GM19467 (cell line): ENCODE measurements around the gene PRR33.

ENCODE experiments used
- ATAC-seq: cut with Tn5 transposase; IDR thresholded peaks from one replicate; pipeline ENCODE4 v1.9.1; 2021; ENCODE audit warnings: mild to moderate bottlenecking, moderate library complexity; ENCODE audit not compliant: unreplicated experiment

The PRR33 gene

GRCh38 chr11:1928470-1928890 lies 36.8 kb upstream of the PRR33 start:
- ATAC-seq, result no peak

GRCh38 chr11:1927848-1928469 lies 36.3 kb upstream of the PRR33 start:
- no peak for ATAC-seq

- ATAC-seq, result no peak
These were observed 35.5 kb upstream of the PRR33 start for GRCh38 chr11:1927026-1927847.

- no peak for ATAC-seq
These were observed 34.7 kb upstream of the PRR33 start for GRCh38 chr11:1926156-1927025.

GRCh38 chr11:1925373-1926155 lies 33.9 kb upstream of the PRR33 start:
- no peak for ATAC-seq

- ATAC-seq, result no peak
These were observed 33.1 kb upstream of the PRR33 start for GRCh38 chr11:1924646-1925372.

- no peak for ATAC-seq
These were observed 32.5 kb upstream of the PRR33 start for GRCh38 chr11:1924181-1924580.

- ATAC-seq, result no peak
These were observed 31.7 kb upstream of the PRR33 start for GRCh38 chr11:1923201-1923956.

GRCh38 chr11:1922481-1923081 lies 30.9 kb upstream of the PRR33 start:
- ATAC-seq, result no peak

- ATAC-seq, result no peak
These were observed 30.0 kb upstream of the PRR33 start for GRCh38 chr11:1921574-1922141.

- ATAC-seq, result no peak
These were observed 29.3 kb upstream of the PRR33 start for GRCh38 chr11:1920909-1921573.

GRCh38 chr11:1920128-1920908 lies 28.6 kb upstream of the PRR33 start:
- no peak for ATAC-seq

- no peak for ATAC-seq
These were observed 27.9 kb upstream of the PRR33 start, which contains the start of gene TNNT3 for GRCh38 chr11:1919391-1920127. Gene TNNT3 (plus strand): TSS chr11:1919703. CDS start chr11:1922875, 3,172 bp downstream.

- ATAC-seq, result no peak
These were observed 27.0 kb upstream of the PRR33 start for GRCh38 chr11:1918436-1919315.
